Testis (tissue), 3 donors: ENCODE data around the gene UCK1. TPM values are rescaled to one million over a fixed set of nuclear protein-coding genes. Genes with fewer than 3 reads are reported as not detected.

Experiments
- DNase-seq: peaks from one replicate; pipeline ENCODE4 v3.0.0-alpha.2; 2019
- H3K27ac ChIP-seq, 2 donors: fragments of 200-600 bp; sonication (generic); one replicate each; pipeline ENCODE4 v1.5.1; 2019
- H3K27me3 ChIP-seq: fragments of 200-600 bp; sonication (generic); one replicate; pipeline ENCODE4 v1.5.1; 2019
- H3K36me3 ChIP-seq: fragments of 200-600 bp; sonication (generic); one replicate; pipeline ENCODE4 v1.5.1; 2017; ENCODE audit warnings: low read depth; ENCODE audit errors: missing control alignments
- H3K4me1 ChIP-seq: fragments of 200-600 bp; sonication (generic); one replicate; pipeline ENCODE4 v1.5.1; 2019
- H3K4me3 ChIP-seq, 2 donors: fragments of 200-600 bp; sonication (generic); one replicate each; pipeline ENCODE4 v1.5.1; 2017 to 2019
- H3K9me3 ChIP-seq: fragments of 200-600 bp; sonication (generic); one replicate; pipeline ENCODE4 v1.5.1; 2017
- CTCF ChIP-seq, 3 experiments: fragments of 450-650 bp in 2 of 3; fragments of 200-600 bp in 1 of 3; sonication (generic) in 1 of 3; IDR thresholded peaks; one replicate each; pipeline ENCODE4 v1.5.1; 2016 to 2019; ENCODE audit warnings: antibody characterized with exemption in 3 of 3, mild to moderate bottlenecking in 2 of 3, moderate library complexity in 1 of 3
- POLR2A ChIP-seq: fragments of 450-650 bp; IDR thresholded peaks from one replicate; pipeline ENCODE4 v1.6.1; 2017; ENCODE audit warnings: antibody characterized with exemption, mild to moderate bottlenecking, moderate library complexity
- WGBS, 2 donors: methylation state at CpG; one replicate each; pipeline ENCODE4 v1.1.5; 2018; 5-methylcytosine and 5-hydroxymethylcytosine counted together
- intact Hi-C: fragments of 100-400 bp; cut with DNase I; formaldehyde crosslinking; loops from one replicate; pipeline ENCODE4 v1.15.1; 2023; ENCODE audit warnings: low total_unique reads
- polyA plus RNA-seq: library from polyadenylated mRNA; stranded (reverse); fragments of 350-450 nt; fragmentation: Illumina TruSeq; extraction: RNeasy Lipid Tissue Mini Kit (QIAGEN cat#74804); gene quantifications from one replicate; pipeline ENCODE4 v1.2.3, GENCODE V29; 2014; ENCODE audit warnings: low read depth, low replicate concordance; ENCODE audit not compliant: insufficient read depth
- total RNA-seq, 2 donors: library from RNA; depleted of rRNA; stranded (reverse); fragments of >200 nt; gene quantifications; one replicate each; pipeline ENCODE4 v1.2.3, GENCODE V29; 2016

Gene UCK1
- total and polyA plus RNA-seq, 3 donors from 2014 or later = 34.3 to 49.9 (median 41.1) TPM

DNA sequence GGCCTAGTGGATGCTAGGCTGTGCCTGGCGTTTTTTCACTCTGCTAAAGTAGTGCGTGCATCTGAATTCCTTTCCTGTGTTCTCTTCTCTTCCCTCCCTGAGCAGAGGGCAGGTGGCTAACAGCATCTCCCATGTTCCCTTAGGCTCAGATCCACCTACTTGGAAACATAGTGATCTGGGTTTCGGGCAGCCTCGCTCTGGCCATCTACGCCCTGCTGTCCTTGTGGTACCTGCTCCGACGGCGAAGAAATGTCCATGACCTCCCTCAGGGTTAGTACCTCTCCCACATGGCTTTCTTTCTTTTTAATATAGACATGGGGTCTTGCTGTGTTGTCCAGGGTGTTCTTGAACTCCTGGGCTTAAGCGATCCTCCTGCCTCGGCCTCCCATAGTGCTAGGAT, 9.9 kb downstream of the UCK1 start:
- H3K27me3 ChIP-seq = no peaks in the 10 kb centered on the region
- intact Hi-C loops = no loop called here
- no peak overlapping the region for H3K27ac ChIP-seq
- TF ChIP-seq CTCF (IDR thresholded peaks at IDR 0.05) = no peak
- no peak for TF ChIP-seq POLR2A
- no peaks in the 10 kb centered on the region for H3K9me3 ChIP-seq
- no peak overlapping the region for H3K4me3 ChIP-seq
- no peaks in the 10 kb centered on the region for H3K4me1 ChIP-seq
- 90 to 95% methylated on average over 10 of the region's 10 CpGs for WGBS, 2 donors
- DNase-seq = no peak
- no peaks in the 10 kb centered on the region for H3K36me3 ChIP-seq

DNA sequence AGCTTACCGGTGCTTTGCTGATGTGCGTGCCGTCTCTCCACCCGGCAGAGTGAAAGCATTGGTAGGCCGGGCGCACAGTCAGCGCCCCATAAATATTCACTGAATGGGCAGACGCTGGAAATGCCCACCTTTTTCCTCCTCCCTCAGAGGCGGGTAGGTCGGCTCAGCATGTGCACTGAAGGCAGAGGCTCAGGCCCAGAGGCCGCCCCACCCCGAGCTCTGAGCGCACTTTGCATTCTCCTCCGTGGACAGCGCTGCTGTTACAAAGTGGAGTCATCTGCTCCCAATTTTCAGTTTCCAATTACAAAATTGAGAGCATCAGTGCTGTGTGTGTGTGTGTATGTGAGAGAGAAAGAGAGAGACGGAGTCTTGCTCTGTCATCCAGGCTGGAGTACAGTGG, 10.6 kb downstream of the UCK1 start:
- no peaks in the 10 kb centered on the region for H3K36me3 ChIP-seq
- no peak for DNase-seq
- no peak for TF ChIP-seq POLR2A
- TF ChIP-seq CTCF (IDR thresholded peaks at IDR 0.05) = no peak
- H3K4me1 ChIP-seq = no peaks in the 10 kb centered on the region
- WGBS, 2 donors = 80% methylated on average over 16 of the region's 16 CpGs
- no peaks in the 10 kb centered on the region for H3K9me3 ChIP-seq
- no peak overlapping the region for H3K4me3 ChIP-seq
- H3K27me3 ChIP-seq = no peaks in the 10 kb centered on the region
- no peak overlapping the region for H3K27ac ChIP-seq
- intact Hi-C loops = no loop called here

GRCh38 chr9:131518553-131518952, 12.5 kb downstream of the UCK1 start:
- no peaks in the 10 kb centered on the region for H3K4me1 ChIP-seq
- H3K36me3 ChIP-seq = no peaks in the 10 kb centered on the region
- H3K27me3 ChIP-seq = no peaks in the 10 kb centered on the region
- TF ChIP-seq POLR2A (no peak), CTCF (IDR thresholded peaks at IDR 0.05) (no peak)
- WGBS, 2 donors = 96 to 98% methylated on average over 20 of the region's 20 CpGs
- intact Hi-C loops = no loop called here
- DNase-seq = no peak
- no peaks in the 10 kb centered on the region for H3K9me3 ChIP-seq
- no peak overlapping the region for H3K27ac ChIP-seq
- no peak overlapping the region for H3K4me3 ChIP-seq

DNA sequence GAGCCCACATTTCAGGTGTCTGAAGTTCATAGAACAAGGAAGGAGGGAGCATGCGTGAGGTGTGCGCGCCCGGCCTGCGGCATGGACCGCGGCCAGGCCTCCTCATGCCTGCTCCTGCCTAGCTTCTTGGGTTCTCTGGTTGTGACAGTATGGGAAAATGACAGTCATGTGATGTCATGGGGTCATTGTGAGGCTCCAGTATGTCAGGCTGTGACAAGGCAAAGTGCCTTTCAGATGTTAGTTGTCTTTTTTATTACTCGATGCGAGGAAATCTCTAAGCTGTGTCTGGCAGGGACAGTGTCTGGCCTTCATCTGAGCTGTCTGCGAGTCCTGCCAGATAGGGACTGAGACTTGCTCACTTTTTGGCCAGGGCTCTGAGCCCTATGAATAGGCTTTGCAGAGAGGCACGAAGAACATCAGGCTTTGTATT, 13.3 kb downstream of the UCK1 start:
- intact Hi-C loops = no loop called here
- Histone ChIP-seq H3K4me3 (no peak overlapping the region), H3K4me1 (no peaks in the 10 kb centered on the region), H3K36me3 (no peaks in the 10 kb centered on the region), H3K9me3 (no peaks in the 10 kb centered on the region), H3K27ac (no peak overlapping the region), H3K27me3 (no peaks in the 10 kb centered on the region)
- DNase-seq = peak; percentile 36
- TF ChIP-seq CTCF (IDR thresholded peaks at IDR 0.05) (no peak), POLR2A (no peak)
- WGBS, 2 donors = 79 to 81% methylated on average over 9 to 11 of the region's 11 CpGs

DNA sequence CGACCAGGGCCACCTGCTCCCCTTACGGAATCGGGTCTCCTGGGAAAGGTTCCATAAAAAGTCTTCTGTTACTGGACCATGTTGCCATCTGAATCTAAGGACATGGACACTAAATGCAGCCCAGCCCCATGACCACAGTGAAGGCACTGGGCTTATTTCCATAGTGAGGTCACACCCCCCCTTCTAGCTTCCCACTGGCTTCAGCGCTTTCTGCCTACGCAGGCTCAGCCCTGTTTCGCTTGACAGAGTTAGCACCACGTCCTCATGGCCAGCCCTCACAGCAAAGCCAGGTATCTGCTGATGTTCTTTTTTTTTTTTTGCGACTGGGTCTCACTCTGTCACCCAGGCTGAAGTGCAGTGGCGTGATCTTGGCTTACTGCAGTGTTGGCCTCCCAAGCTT, 14.1 kb downstream of the UCK1 start:
- Histone ChIP-seq H3K36me3 (no peaks in the 10 kb centered on the region), H3K4me3 (no peak overlapping the region), H3K4me1 (no peaks in the 10 kb centered on the region), H3K27ac (no peak overlapping the region), H3K27me3 (no peaks in the 10 kb centered on the region), H3K9me3 (no peaks in the 10 kb centered on the region)
- TF ChIP-seq POLR2A (no peak), CTCF (IDR thresholded peaks at IDR 0.05) (no peak)
- 90 to 94% methylated on average over 9 of the region's 9 CpGs for WGBS, 2 donors
- intact Hi-C loops = no loop called here
- no peak for DNase-seq
